ENCODE data around the gene SKIDA1. TPM values are rescaled to one million over a fixed set of nuclear protein-coding genes. Genes with fewer than 3 reads are reported as not detected.
"Not testable (repeated sequence)": the region's sequence is repeated elsewhere in the genome, so short reads cannot be mapped to it uniquely, and the experiment has no call there.

The SKIDA1 gene
- total and polyA plus RNA-seq, 2 donors (not counting 1 experiment from before 2014, with no cell fraction given) = 0.28 to 0.50 TPM

DNA sequence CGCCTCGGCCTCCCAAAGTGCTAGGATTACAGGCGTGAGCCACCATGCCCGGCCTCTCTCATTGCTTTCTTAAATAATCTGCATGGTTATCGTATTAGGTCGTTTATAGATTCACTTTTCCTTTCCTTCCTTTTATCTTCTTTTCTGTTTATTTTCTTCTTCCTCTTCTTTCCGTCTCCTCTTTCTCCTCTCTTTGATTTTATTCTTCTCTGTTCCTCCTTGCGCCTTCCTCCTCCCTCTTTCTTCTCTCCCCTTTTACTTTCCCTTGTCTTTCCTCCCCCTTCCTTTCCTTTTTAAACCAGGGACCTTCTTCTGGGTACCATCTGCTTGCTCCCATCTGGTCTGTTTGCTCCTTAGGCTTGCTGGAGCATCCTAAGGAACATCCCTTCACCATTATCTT lies 27.2 kb upstream of the SKIDA1 start:
- Histone ChIP-seq H3K4me1 (ENCODE audit: control insufficient read depth, extremely low read depth, insufficient read depth, low read length) (no peaks in the 10 kb centered on the region), H3K9ac (ENCODE audit: insufficient read depth, low read length) (no peak overlapping the region), H3K36me3 (ENCODE audit: control insufficient read depth, insufficient read depth, low read length) (peaks cover 5% of the 10 kb centered on the region)

DNA sequence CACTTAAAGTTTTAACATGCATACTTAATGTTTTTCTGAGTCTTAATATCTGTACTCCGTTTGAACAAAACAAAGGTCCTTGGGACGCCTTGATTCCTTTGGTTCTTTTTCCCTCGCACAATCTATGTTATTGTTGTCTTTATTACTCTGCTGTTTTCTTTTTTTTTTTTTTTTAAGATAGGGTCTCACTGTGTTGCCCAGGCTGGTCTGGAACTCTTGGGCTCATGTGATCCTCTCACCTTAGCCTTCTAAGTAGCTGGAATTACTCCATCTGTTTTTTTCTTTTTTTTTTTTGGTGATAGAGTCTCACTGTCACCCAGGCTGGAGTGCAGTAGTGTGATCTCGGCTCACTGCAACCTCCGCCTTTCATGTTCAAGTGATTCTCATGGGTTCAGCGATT lies 21.8 kb upstream of the SKIDA1 start:
- DNase-seq (ENCODE audit: low read depth in 2 of 2) = no peak
- Histone ChIP-seq H3K79me2 (ENCODE audit: control insufficient read depth, insufficient read depth, low read length) (peaks cover 25% of the 10 kb centered on the region), H4K20me1 (ENCODE audit: control insufficient read depth, extremely low read depth, insufficient read depth, low read length) (no peaks in the 10 kb centered on the region), H3K9me3 (ENCODE audit: control insufficient read depth, insufficient read depth, low read depth, low read length) (no peaks in the 10 kb centered on the region), H3K4me3 (replicated peaks in 1 of 4; ENCODE audit: control extremely low read depth in 1 of 4, insufficient read depth in 1 of 4, low read depth in 3 of 4, low read length in 4 of 4) (no peak overlapping the region), H3K4me2 (ENCODE audit: extremely low read depth, insufficient read depth, low read length) (no peak overlapping the region), H3K9ac (ENCODE audit: insufficient read depth, low read length) (no peak overlapping the region), H3K27ac (ENCODE audit: insufficient read depth, low read length) (no peak overlapping the region), H3K36me3 (ENCODE audit: control insufficient read depth, insufficient read depth, low read length) (peaks cover 5% of the 10 kb centered on the region), H2AFZ (ENCODE audit: low read length) (no peak overlapping the region), H3K27me3 (ENCODE audit: control insufficient read depth, insufficient read depth, low read length) (no peaks in the 10 kb centered on the region), H3K4me1 (ENCODE audit: control insufficient read depth, extremely low read depth, insufficient read depth, low read length) (no peaks in the 10 kb centered on the region)
- no peak for TF ChIP-seq EZH2 (IDR thresholded peaks at IDR 0.05; ENCODE audit: low read length, missing control alignments)
- TF ChIP-seq, protein P1, sequence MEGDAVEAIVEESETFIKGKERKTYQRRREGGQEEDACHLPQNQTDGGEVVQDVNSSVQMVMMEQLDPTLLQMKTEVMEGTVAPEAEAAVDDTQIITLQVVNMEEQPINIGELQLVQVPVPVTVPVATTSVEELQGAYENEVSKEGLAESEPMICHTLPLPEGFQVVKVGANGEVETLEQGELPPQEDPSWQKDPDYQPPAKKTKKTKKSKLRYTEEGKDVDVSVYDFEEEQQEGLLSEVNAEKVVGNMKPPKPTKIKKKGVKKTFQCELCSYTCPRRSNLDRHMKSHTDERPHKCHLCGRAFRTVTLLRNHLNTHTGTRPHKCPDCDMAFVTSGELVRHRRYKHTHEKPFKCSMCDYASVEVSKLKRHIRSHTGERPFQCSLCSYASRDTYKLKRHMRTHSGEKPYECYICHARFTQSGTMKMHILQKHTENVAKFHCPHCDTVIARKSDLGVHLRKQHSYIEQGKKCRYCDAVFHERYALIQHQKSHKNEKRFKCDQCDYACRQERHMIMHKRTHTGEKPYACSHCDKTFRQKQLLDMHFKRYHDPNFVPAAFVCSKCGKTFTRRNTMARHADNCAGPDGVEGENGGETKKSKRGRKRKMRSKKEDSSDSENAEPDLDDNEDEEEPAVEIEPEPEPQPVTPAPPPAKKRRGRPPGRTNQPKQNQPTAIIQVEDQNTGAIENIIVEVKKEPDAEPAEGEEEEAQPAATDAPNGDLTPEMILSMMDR (conservative IDR thresholded peaks at IDR 0.05 in 1 of 2, IDR thresholded peaks at IDR 0.05 in 1 of 2; ENCODE audit: low read depth in 1 of 2, low read length in 2 of 2) = no peak

More for the DNA sequence above, 27.2 kb upstream of the SKIDA1 start:
- Histone ChIP-seq H3K4me3 (replicated peaks in 1 of 4; ENCODE audit: control extremely low read depth in 1 of 4, insufficient read depth in 1 of 4, low read depth in 3 of 4, low read length in 4 of 4) (no peak overlapping the region), H3K9me3 (ENCODE audit: control insufficient read depth, insufficient read depth, low read depth, low read length) (no peaks in the 10 kb centered on the region), H3K27me3 (ENCODE audit: control insufficient read depth, insufficient read depth, low read length) (no peaks in the 10 kb centered on the region), H3K27ac (ENCODE audit: insufficient read depth, low read length) (no peak overlapping the region), H3K79me2 (ENCODE audit: control insufficient read depth, insufficient read depth, low read length) (peaks cover 31% of the 10 kb centered on the region), H2AFZ (ENCODE audit: low read length) (no peak overlapping the region), H4K20me1 (ENCODE audit: control insufficient read depth, extremely low read depth, insufficient read depth, low read length) (no peaks in the 10 kb centered on the region), H3K4me2 (ENCODE audit: extremely low read depth, insufficient read depth, low read length) (no peak overlapping the region)
- DNase-seq (ENCODE audit: low read depth in 2 of 2) = no peak
- TF ChIP-seq, protein P1 (conservative IDR thresholded peaks at IDR 0.05 in 1 of 2, IDR thresholded peaks at IDR 0.05 in 1 of 2; ENCODE audit: low read depth in 1 of 2, low read length in 2 of 2) = no peak
- no peak for TF ChIP-seq EZH2 (IDR thresholded peaks at IDR 0.05; ENCODE audit: low read length, missing control alignments)

DNA sequence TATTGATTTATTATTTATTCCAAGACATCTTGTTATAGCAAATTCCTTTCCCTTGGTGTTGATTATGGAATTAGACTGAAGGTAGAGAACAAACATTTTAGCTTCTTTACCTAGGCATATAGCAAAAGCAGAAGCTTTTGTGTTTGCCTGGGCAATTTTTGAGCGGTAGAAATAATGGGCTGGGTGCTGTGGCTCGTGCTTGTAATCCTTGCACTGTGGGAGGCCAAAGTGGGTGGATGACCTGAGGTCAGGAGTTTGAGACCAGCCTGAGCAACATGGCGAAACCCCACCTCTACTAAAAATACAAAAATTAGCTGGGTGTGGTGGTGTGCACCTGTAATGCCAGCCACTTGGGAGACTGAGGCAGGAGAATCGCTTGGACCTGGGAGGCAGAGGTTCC lies 15.2 kb upstream of the SKIDA1 start:
- not testable (repeated sequence) for H2AFZ ChIP-seq (ENCODE audit: low read length)

More for the DNA sequence above, 15.2 kb upstream of the SKIDA1 start:
- not testable (repeated sequence) for H3K9ac ChIP-seq (ENCODE audit: insufficient read depth, low read length); H3K4me1 ChIP-seq (ENCODE audit: control insufficient read depth, extremely low read depth, insufficient read depth, low read length); H4K20me1 ChIP-seq (ENCODE audit: control insufficient read depth, extremely low read depth, insufficient read depth, low read length); H3K27me3 ChIP-seq (ENCODE audit: control insufficient read depth, insufficient read depth, low read length); H3K4me2 ChIP-seq (ENCODE audit: extremely low read depth, insufficient read depth, low read length); H3K9me3 ChIP-seq (ENCODE audit: control insufficient read depth, insufficient read depth, low read depth, low read length); DNase-seq (ENCODE audit: low read depth in 2 of 2); H3K4me3 ChIP-seq (replicated peaks in 1 of 4; ENCODE audit: control extremely low read depth in 1 of 4, insufficient read depth in 1 of 4, low read depth in 3 of 4, low read length in 4 of 4); H3K27ac ChIP-seq (ENCODE audit: insufficient read depth, low read length); H3K36me3 ChIP-seq (ENCODE audit: control insufficient read depth, insufficient read depth, low read length)
- peaks cover 43% of the 10 kb centered on the region for H3K79me2 ChIP-seq (ENCODE audit: control insufficient read depth, insufficient read depth, low read length)
